ENCODE data around the gene CTH.
"Not testable (repeated sequence)": the region's sequence is repeated elsewhere in the genome, so short reads cannot be mapped to it uniquely, and the experiment has no call there.

CTH gene

GRCh38 chr1:70452164-70452939, 41.3 kb downstream of the CTH start:
- not testable (repeated sequence) for DNase-seq (ENCODE audit: low read depth in 1 of 2, low spot score in 1 of 2)

- no peak for DNase-seq (ENCODE audit: low read depth in 1 of 2, low spot score in 1 of 2)
These were observed 44.2 kb downstream of the CTH start for GRCh38 chr1:70455291-70455690.

- no peak for DNase-seq (ENCODE audit: low read depth in 1 of 2, low spot score in 1 of 2)
These were observed 47.1 kb downstream of the CTH start for GRCh38 chr1:70458131-70458530.

- no peak for DNase-seq (ENCODE audit: low read depth in 1 of 2, low spot score in 1 of 2)
These were observed 48.6 kb downstream of the CTH start for GRCh38 chr1:70459496-70460225.

GRCh38 chr1:70460740-70461713, 50.0 kb downstream of the CTH start:
- DNase-seq (ENCODE audit: low read depth in 1 of 2, low spot score in 1 of 2): not testable (repeated sequence)

GRCh38 chr1:70462611-70463010, 51.5 kb downstream of the CTH start:
- DNase-seq (ENCODE audit: low read depth in 1 of 2, low spot score in 1 of 2): no peak

- DNase-seq (ENCODE audit: low read depth in 1 of 2, low spot score in 1 of 2): no peak
These were observed 54.8 kb downstream of the CTH start for GRCh38 chr1:70465911-70466310.

GRCh38 chr1:70467531-70467930, 56.5 kb downstream of the CTH start:
- no peak for DNase-seq (ENCODE audit: low read depth in 1 of 2, low spot score in 1 of 2)

- DNase-seq (ENCODE audit: low read depth in 1 of 2, low spot score in 1 of 2): no peak
These were observed 57.1 kb downstream of the CTH start for GRCh38 chr1:70468180-70468579.

- not testable (repeated sequence) for DNase-seq (ENCODE audit: low read depth in 1 of 2, low spot score in 1 of 2)
These were observed 58.1 kb downstream of the CTH start for GRCh38 chr1:70469184-70469583.

GRCh38 chr1:70475023-70475422, 64.0 kb downstream of the CTH start:
- no peak for DNase-seq (ENCODE audit: low read depth in 1 of 2, low spot score in 1 of 2)

- DNase-seq (ENCODE audit: low read depth in 1 of 2, low spot score in 1 of 2): no peak
These were observed 66.0 kb downstream of the CTH start for GRCh38 chr1:70477090-70477489.

GRCh38 chr1:70477905-70478304, 66.8 kb downstream of the CTH start:
- not testable (repeated sequence) for DNase-seq (ENCODE audit: low read depth in 1 of 2, low spot score in 1 of 2)

GRCh38 chr1:70483342-70483741, 72.3 kb downstream of the CTH start:
- no peak for DNase-seq (ENCODE audit: low read depth in 1 of 2, low spot score in 1 of 2)

- no peak for DNase-seq (ENCODE audit: low read depth in 1 of 2, low spot score in 1 of 2)
These were observed 74.6 kb downstream of the CTH start for GRCh38 chr1:70485624-70486023.

GRCh38 chr1:70486676-70487458, 75.8 kb downstream of the CTH start:
- no peak for DNase-seq (ENCODE audit: low read depth in 1 of 2, low spot score in 1 of 2)

- DNase-seq (ENCODE audit: low read depth in 1 of 2, low spot score in 1 of 2): no peak
These were observed 76.4 kb downstream of the CTH start for GRCh38 chr1:70487459-70487815.

- no peak for DNase-seq (ENCODE audit: low read depth in 1 of 2, low spot score in 1 of 2)
These were observed 77.0 kb downstream of the CTH start for GRCh38 chr1:70487910-70488665.

Data from activated T-helper 1 cell treated with anti-CD3 and anti-CD28 coated beads, Interleukin-2, amount 50 U/mL, for 16 hours (primary cell).